Kidney epithelial cell (primary cell): Measurements from ENCODE around the gene C6orf89. TPM values are rescaled to one million over a fixed set of nuclear protein-coding genes. Genes with fewer than 3 reads are reported as not detected.

Source experiments
- DNase-seq: peaks from one replicate; pipeline ENCODE4 v3.0.0-alpha.2; 2010; ENCODE audit warnings: low read depth
- H3K27me3 ChIP-seq: 2 replicates; pipeline ENCODE4 v1.6.0; 2011; ENCODE audit warnings: low read length; ENCODE audit not compliant: control insufficient read depth, insufficient read depth
- H3K36me3 ChIP-seq: 2 replicates; pipeline ENCODE4 v1.5.1; 2011; ENCODE audit warnings: low read length; ENCODE audit not compliant: control insufficient read depth, insufficient read depth
- H3K4me3 ChIP-seq: 2 replicates; pipeline ENCODE4 v1.5.1; 2011; ENCODE audit warnings: low read depth, mild to moderate bottlenecking, control low read depth, low read length
- CTCF ChIP-seq: IDR thresholded peaks from 2 replicates; pipeline ENCODE4 v1.5.1; 2011; ENCODE audit warnings: mild to moderate bottlenecking, moderate library complexity, low read length, control low read depth, inconsistent platforms; ENCODE audit not compliant: insufficient read depth, poor library complexity, severe bottlenecking
- total RNA-seq: library from RNA; depleted of rRNA; stranded (reverse); fragments of >200 nt; gene quantifications from 2 replicates; pipeline ENCODE4 v1.2.3, GENCODE V29; 2015

C6orf89 gene
- total RNA-seq, 1 donor from 2014 or later: 42.5 TPM

DNA sequence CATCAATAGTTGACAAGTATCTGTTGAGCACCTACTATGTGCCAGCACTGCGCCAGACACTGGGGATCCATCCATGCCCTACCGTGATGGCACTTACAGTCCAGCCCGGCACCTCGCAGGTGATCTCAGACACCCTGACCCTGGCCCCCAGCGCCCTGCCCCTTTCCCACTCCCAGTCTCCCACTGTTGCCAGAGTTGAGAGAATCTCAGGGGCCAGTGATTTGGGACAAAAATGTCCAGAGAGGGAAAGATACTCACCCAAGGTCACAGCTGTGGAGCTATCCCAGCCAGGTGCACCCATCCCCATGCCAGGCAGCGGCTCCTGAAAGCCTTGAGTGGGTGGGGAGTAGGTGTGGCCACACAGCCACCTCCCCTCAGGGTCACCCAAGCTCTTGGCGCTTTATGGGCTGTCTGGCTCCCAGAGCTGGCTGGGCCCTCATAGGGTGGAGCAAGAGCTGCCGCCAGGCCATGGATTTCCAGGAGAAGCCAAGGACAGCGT, 72.1 kb downstream of the C6orf89 start:
- peaks cover 3% of the 10 kb centered on the region for H3K27me3 ChIP-seq
- H3K36me3 ChIP-seq: no peaks in the 10 kb centered on the region
- TF ChIP-seq CTCF: no peak
- no peak for DNase-seq
- no peak overlapping the region for H3K4me3 ChIP-seq

GRCh38 chr6:36958775-36959554, 73.2 kb downstream of the C6orf89 start:
- no peak for TF ChIP-seq CTCF
- Histone ChIP-seq H3K4me3 (no peak overlapping the region), H3K27me3 (peaks cover 3% of the 10 kb centered on the region), H3K36me3 (no peaks in the 10 kb centered on the region)
- no peak for DNase-seq

GRCh38 chr6:36959555-36960250, 74.0 kb downstream of the C6orf89 start:
- no peak for DNase-seq
- no peak for TF ChIP-seq CTCF
- Histone ChIP-seq H3K36me3 (no peaks in the 10 kb centered on the region), H3K27me3 (peaks cover 3% of the 10 kb centered on the region), H3K4me3 (no peak overlapping the region)

GRCh38 chr6:36961441-36962435, 76.0 kb downstream of the C6orf89 start:
- Histone ChIP-seq H3K4me3 (no peak overlapping the region), H3K27me3 (peaks cover 3% of the 10 kb centered on the region), H3K36me3 (no peaks in the 10 kb centered on the region)
- TF ChIP-seq CTCF: no peak
- DNase-seq: no peak

- Histone ChIP-seq H3K36me3 (no peaks in the 10 kb centered on the region), H3K4me3 (no peak overlapping the region), H3K27me3 (peaks cover 3% of the 10 kb centered on the region)
- no peak for TF ChIP-seq CTCF
- no peak for DNase-seq
Measured at GRCh38 chr6:36962874-36963273, 77.1 kb downstream of the C6orf89 start.
